ENCODE results near the gene MAFG.

DNA sequence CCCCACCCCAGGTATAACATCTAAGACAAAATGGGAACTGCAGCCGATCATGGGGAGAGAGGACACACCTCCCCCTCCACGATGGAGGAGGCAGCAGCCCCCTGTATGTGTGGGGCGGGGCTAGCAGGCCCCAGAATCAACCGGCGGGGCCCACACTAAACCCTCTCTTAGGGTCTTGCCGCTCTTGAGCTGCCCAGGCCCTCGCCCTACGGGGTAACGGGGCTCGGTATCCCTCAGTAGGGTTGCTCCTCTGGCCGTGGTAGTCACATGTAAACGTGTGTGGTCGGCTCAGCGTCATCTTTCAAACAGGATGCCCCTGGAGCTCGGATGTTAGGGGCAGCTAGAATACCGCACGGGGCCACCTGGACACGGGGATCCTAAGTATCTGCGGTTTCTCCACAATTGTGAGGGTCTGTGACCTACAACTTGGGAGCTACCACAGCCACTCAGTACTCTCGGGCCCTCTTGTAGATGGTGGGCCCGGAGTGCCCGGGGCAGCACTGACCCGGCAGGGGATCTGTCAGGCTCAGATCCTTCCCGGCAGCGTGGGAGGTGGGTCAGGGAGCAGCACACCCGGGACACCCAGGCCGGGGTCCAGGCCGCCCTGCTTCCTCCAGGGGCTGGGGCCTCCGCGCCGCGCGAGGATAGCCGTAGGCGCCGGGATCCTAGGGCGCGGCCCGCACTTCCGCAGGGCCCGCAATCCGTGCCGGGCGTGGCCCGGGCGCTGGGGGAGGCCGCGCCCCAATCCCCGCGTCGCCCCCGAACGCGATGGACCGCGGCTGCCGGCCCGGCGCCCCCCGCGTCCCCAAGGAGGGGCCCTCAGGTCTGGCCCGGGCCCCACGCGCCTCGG lies 57.2 kb downstream of the MAFG start:
- TF ChIP-seq, protein P1, sequence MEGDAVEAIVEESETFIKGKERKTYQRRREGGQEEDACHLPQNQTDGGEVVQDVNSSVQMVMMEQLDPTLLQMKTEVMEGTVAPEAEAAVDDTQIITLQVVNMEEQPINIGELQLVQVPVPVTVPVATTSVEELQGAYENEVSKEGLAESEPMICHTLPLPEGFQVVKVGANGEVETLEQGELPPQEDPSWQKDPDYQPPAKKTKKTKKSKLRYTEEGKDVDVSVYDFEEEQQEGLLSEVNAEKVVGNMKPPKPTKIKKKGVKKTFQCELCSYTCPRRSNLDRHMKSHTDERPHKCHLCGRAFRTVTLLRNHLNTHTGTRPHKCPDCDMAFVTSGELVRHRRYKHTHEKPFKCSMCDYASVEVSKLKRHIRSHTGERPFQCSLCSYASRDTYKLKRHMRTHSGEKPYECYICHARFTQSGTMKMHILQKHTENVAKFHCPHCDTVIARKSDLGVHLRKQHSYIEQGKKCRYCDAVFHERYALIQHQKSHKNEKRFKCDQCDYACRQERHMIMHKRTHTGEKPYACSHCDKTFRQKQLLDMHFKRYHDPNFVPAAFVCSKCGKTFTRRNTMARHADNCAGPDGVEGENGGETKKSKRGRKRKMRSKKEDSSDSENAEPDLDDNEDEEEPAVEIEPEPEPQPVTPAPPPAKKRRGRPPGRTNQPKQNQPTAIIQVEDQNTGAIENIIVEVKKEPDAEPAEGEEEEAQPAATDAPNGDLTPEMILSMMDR (IDR thresholded peaks at IDR 0.05) = no peak
- no peak for TF ChIP-seq ZFX (IDR thresholded peaks at IDR 0.05; ENCODE audit: borderline replicate concordance)
